LNCaP clone FGC (cell line): ENCODE data around the gene TMEM121.
"Not testable (repeated sequence)": the region's sequence is repeated elsewhere in the genome, so short reads cannot be mapped to it uniquely, and the experiment has no call there.

ENCODE experiments used
- DNase-seq: peaks from one replicate; pipeline ENCODE4 v3.0.0-alpha.2; 2011; ENCODE audit warnings: low read depth
- H3K4me3 ChIP-seq: 2 replicates; pipeline ENCODE4 v1.5.1; 2011; ENCODE audit warnings: mild to moderate bottlenecking, low read depth, low read length, control low read depth
- TF ChIP-seq, protein P1 (sequence below): IDR thresholded peaks from 2 replicates; pipeline ENCODE4 v1.5.1; 2012; ENCODE audit warnings: mild to moderate bottlenecking; ENCODE audit not compliant: control insufficient read depth, insufficient read depth; ENCODE audit errors: extremely low read depth

TMEM121 gene

DNA sequence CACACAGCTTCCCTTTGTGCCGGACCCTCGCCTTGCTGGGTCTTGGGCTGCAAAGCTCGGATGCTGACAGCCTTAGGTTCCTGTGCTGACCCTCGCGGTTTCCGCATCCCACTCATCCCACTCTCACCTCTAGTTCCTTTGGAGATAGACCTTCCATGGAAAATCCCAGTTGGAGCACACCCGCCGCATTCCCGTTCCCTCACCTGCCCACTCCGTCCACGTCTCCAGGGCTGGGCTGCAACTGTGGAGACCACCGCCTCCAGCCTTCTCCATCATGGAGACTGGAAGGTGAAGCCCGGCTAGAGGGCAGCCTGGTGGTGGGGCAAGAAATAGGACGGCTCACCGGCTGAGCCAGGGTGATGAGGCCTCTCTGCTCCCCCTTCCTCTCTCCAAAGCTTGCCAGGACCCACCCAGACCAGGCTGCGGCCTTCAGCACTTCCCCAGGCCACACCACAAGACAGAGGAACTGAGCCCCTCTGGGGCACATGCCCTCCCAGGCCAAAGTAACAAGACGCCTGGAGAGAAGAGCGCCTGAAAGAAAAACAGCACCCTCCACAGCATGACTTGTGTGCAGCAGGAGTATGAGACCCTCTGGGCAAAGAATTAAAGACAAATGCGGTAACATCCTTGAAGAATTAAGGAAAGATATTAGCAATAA is 15.0 kb downstream of the TMEM121 start:
- H3K4me3 ChIP-seq, result no peak overlapping the region
- DNase-seq, result no peak
- TF ChIP-seq, protein P1, sequence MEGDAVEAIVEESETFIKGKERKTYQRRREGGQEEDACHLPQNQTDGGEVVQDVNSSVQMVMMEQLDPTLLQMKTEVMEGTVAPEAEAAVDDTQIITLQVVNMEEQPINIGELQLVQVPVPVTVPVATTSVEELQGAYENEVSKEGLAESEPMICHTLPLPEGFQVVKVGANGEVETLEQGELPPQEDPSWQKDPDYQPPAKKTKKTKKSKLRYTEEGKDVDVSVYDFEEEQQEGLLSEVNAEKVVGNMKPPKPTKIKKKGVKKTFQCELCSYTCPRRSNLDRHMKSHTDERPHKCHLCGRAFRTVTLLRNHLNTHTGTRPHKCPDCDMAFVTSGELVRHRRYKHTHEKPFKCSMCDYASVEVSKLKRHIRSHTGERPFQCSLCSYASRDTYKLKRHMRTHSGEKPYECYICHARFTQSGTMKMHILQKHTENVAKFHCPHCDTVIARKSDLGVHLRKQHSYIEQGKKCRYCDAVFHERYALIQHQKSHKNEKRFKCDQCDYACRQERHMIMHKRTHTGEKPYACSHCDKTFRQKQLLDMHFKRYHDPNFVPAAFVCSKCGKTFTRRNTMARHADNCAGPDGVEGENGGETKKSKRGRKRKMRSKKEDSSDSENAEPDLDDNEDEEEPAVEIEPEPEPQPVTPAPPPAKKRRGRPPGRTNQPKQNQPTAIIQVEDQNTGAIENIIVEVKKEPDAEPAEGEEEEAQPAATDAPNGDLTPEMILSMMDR, result no peak

DNA sequence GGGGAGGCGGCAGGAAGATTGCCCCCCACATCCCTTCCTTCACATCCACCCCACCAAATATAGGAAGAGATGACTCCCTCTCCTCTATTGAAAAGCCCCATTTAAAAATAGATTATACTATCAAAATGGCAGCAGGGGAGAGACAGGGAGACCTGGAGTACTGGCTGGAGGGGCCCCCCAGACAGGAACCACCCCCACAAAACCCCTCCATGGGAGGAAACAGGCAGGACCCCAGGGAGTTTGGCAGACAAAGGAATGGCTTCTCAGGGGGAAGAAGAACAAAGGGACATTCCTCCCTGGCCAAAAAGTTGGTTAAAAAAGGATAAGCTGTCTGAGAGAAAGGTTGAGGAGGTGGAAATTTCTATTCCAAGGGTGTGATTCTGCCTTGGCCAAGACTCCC is 19.3 kb downstream of the TMEM121 start:
- H3K4me3 ChIP-seq, DNase-seq: not testable (repeated sequence)

DNA sequence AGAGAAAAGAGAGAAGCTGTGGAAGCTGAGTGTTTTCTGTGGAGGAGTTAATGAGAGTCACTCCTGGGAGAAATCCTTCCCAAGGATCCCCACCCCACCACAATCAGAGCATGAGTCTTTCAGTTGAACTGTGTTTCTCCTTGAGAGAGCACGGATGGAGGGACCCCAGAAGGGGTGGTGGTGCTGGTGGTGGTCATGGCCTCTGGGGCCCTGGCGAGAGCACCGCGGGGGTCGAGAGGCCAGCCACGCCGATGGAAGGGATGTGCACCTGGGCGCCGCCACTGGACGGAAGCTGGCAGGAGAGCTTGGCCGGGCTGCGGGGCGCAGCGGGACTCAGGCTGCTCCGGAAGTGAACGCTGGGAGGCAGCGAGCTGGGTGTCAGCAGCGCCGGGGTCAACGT is 20.0 kb downstream of the TMEM121 start:
- DNase-seq, H3K4me3 ChIP-seq: not testable (repeated sequence)

DNA sequence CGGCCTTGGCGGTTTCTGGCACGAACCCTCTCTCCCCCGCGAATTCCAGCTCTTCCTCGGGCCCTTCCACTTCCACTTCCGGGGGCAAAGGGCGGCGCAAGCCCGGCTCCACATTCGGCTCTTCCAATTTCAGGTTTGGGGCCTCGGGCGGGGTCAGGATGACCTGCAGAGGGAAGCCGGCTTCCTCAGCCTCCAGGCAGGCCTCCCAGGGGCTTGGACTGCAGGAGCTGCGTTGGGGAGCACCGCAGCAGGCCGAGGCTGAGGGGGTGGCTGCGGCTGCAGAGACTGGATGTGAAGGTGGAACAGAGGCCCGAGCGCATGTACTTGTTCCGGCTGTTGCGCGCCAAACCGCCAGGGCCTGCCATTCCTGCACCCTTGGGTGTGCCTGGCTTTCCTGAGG is 20.7 kb downstream of the TMEM121 start:
- DNase-seq, H3K4me3 ChIP-seq: not testable (repeated sequence)

DNA sequence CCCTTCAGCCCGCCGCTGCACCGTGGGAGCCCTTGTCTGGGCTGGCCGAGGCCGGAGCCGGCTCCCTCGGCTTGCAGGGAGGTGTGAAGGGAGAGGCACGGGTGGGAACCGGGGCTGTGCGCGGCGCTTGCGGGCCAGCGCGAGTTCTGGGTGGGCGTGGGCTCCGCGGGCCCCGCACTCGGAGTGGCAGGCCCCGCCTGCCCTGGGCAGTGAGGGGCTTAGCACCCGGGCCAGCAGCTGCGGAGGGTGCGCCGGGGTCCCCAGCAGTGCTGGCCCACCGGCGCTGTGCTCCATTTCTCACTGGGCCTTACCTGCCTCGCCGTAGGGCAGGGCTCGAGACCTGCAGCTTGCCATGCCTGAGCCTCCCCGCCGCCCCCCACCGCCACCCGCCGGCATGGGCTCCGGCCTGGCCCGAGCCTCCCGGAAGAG is 21.4 kb downstream of the TMEM121 start:
- TF ChIP-seq, protein P1, result no peak
- no peak for DNase-seq
- no peak overlapping the region for H3K4me3 ChIP-seq

DNA sequence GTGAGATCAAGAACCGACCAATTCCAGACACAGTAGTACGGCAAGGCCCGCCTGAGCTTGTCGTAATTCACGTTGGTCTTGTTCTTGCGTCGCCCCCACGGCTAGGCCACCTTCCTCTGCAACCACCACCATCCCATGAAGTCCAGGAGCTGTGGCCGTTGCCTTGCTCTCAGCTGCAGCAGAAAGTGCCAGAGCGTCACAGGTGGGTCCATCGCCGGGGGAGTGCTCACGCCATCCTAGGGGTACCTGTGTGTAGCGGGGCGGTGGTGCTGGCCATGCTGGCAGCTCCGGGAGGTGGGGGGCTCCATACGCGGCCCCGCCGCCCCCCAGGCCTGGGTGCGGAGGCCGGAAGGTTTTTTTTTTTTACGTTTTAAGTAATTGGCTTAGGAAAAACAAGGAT is 23.1 kb downstream of the TMEM121 start:
- TF ChIP-seq, protein P1, result no peak
- H3K4me3 ChIP-seq, result no peak overlapping the region
- DNase-seq, result no peak

DNA sequence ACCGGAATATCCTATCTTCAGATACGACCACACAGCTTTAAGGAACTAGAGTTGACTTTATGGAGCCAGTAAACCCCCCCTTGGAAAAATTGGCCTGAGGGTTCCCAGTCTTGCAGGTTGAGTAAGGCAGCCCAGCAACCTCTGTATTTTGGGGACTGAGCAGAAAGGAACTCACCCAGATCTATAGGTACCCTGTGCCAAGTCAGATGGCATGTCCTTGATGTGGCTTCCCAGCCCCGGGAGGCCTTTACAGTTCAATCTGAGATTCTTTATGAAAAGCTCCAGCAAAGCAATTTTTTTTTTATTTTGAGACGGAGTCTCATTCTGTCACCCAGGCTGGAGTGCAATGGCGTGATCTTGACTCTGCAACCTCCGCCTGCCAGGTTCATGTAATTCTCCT is 27.6 kb downstream of the TMEM121 start:
- TF ChIP-seq, protein P1, result no peak
- H3K4me3 ChIP-seq, result no peak overlapping the region
- DNase-seq, result no peak

DNA sequence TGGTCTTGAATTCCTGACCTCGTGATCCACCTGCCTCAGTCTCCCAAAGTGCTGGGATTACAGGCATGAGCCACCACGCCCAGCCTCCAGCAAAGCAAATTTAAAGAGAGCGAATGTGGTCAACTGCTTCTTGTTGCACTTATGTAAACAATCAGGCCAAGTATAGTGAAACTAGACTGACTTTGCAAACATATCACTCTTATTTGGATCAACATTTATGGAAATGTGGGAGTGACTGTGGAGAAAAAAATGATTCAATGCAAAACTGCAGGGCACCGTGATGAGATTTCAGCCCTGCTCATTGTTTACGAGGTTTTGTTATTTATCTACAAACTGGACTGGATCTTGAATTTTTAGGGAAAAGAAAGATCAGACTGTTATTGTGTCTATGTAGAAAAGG is 28.1 kb downstream of the TMEM121 start:
- TF ChIP-seq, protein P1, result no peak
- no peak for DNase-seq
- no peak overlapping the region for H3K4me3 ChIP-seq

DNA sequence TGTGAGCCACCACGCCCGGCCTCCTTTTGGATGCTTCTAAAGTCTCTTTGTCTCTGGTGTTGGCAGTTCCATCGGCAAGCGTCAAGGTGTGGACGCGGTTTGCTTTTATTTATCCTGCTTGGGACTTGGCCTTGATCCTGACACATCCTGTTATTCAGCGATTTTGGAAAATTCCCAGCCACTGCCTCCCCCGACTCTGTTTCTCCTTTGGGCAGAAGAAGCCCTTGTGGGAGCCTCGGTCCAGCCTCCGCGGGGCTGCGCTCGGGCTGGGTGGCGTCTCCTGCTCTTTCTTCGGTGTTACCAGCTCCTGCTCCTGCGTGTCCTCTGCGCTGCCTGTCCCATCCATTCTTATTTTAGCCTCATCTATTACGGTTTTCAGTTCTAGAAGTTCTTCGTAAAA is 31.3 kb downstream of the TMEM121 start:
- H3K4me3 ChIP-seq, DNase-seq: not testable (repeated sequence)

DNA sequence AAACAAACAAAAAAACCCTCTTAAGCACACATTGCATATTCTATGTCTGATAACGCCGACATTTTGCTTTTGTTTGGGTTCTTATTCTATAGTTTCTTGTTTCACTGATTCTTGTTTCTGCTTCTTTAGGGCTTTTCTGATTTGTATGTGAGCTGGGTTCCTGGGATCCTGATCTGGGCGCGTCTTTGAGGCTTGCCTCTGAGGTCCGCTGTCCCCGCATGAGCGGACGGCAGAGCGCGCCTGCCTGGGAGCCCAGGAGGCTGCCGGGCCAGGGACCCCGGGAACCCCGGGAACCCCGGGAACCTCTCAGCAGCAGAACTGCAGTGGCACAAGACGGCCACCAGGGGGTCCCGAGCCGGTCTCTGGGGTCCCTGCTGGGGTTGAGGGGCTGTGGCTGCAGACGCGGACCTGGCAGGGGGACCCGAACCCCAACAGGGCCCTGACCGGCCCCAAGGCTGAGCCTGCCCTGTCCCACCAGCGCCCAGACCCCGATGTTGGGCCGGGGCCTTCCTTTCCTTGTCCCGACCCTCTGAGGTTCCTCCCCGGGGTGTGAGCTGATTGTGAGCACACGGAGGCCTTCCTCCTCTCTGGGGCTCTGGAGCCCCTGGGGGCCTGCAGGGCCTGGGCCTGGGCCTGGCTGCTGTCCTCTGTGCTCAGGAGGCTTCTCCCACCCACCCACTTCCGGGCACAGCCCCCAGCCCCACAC is 32.2 kb downstream of the TMEM121 start:
- DNase-seq, H3K4me3 ChIP-seq: not testable (repeated sequence)

DNA sequence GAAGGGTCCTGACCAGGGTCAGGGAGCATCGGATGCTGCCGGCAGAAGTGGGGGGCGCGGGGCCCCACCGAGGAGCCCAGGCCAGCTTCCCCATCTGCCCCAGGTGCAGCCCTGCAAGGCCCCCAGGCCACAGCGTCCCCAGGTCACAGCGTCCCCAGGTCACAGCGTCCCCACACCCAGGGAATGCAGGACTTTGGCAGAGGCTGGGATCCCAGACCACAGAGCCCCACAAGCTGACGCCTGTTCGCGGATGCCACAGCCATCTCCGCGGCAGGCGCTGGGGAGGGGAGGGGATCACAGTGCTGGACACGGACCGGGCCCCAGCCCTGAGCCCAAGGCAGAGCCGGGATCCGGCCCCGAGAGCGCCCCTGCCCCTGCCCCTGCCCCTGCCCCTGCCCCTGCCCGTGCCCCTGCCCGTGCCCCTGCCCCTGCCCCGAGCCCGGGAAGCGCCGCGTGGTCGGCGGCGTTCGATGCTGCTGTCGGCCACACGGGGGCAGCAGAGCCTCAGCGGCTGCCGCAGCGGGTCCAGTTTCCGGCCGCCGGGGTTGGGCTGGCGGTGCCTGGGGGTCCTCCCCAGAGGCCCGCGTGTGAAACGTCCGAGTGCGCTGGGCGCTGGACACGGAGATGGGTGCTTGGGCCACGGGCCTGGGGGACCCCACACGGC is 33.1 kb downstream of the TMEM121 start:
- H3K4me3 ChIP-seq, DNase-seq: not testable (repeated sequence)

DNA sequence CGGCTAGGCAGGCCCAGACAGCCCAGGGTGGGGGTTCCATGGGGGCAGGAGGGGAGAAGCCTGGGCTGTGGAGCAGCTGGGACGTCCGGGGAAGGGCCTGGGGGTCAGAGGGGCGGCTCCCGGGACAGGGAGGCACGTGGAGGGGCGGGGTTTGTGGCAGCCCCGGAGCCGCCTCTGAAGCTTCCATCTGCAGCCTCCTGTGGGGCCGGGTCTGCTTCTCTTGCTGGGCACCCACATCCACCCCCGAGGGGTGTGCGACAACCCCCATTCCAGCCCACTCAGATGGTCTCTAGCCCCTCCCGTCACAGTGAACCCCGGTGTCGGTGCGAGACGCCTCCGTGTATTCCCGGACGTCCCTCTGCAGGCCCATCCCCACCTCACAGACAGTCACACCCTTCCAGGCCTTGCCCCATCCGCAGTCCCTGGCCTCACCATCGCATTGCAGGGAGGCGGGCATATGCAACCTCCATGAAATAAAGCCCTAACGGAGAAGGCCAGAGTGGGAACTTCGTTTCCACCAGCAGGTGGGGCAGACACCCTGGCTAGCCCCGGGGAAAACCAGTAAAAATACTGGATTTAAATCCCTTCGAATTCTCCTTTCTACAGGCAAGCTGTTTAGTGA is 33.8 kb downstream of the TMEM121 start:
- H3K4me3 ChIP-seq, result not testable (repeated sequence)

More for the DNA sequence above, 33.8 kb downstream of the TMEM121 start:
- DNase-seq, result not testable (repeated sequence)
